ENCODE measurements around the gene USP4.

The USP4 gene

DNA sequence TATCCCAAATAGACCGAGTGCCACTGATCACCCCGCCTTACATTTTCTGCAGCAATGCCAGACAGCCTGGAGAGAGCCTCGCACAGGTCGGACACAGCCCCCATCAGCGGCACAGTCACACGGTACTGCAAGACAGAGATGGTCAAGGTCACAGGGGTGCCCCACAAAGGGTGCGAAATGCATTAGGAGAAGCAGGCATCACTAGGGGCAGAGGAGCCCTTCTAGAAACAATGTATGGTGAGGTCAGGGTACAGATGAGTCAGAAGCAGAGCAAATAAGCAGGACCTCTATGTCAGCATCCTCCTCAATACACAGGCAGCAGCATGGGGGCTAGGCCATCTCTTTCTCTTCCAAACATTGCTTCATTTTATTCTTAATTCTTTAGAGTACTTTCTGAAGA is 41.3 kb downstream of the USP4 start:
- Histone ChIP-seq H2BK12ac (ENCODE audit: low read length) (no peak overlapping the region), H3K36me3 (replicated peaks in 1 of 2; ENCODE audit: control insufficient read depth in 2 of 2, insufficient read depth in 2 of 2, low read length in 2 of 2) (peaks cover 46 to 92% of the 10 kb centered on the region in 2 donors), H2BK120ac (ENCODE audit: low read depth, low read length) (no peak overlapping the region), H3K79me1 (ENCODE audit: low read depth, low read length) (no peaks in the 10 kb centered on the region), H2BK5ac (ENCODE audit: low read length) (no peak overlapping the region), H2AK5ac (ENCODE audit: low read depth, low read length) (no peak overlapping the region), H3K4me1 (ENCODE audit: control insufficient read depth in 2 of 2, insufficient read depth in 1 of 2, low read depth in 1 of 2, low read length in 2 of 2) (no peaks in the 10 kb centered on the region), H4K91ac (ENCODE audit: low read depth, low read length, poor library complexity) (no peak overlapping the region), H3K4me3 (ENCODE audit: low read length in 2 of 2) (no peak overlapping the region), H3K23ac (ENCODE audit: low read depth, low read length, poor library complexity) (no peak overlapping the region), H3K9me3 (replicated peaks in 1 of 2; ENCODE audit: control insufficient read depth in 2 of 2, insufficient read depth in 1 of 2, low read depth in 1 of 2, low read length in 2 of 2) (no peaks in the 10 kb centered on the region), H3K9ac (ENCODE audit: low read depth, low read length, poor library complexity) (no peak overlapping the region), H3K18ac (ENCODE audit: low read length) (no peak overlapping the region), H3K4me2 (ENCODE audit: insufficient read depth, low read length, poor library complexity, severe bottlenecking) (no peak overlapping the region), H3K27me3 (ENCODE audit: control insufficient read depth in 3 of 3, insufficient read depth in 3 of 3, low read depth in 1 of 3, low read length in 3 of 3) (no peaks in the 10 kb centered on the region), H3K4ac (ENCODE audit: low read length) (no peak overlapping the region), H3K14ac (ENCODE audit: low read length) (no peak overlapping the region), H4K8ac (ENCODE audit: low read depth, low read length) (no peak overlapping the region), H2BK15ac (ENCODE audit: low read length) (no peak overlapping the region), H3K27ac (replicated peaks; ENCODE audit: low read length) (no peak overlapping the region), H2AFZ (ENCODE audit: low read length) (no peak overlapping the region)
- no peak for DNase-seq (ENCODE audit: low spot score)
- no CpG with 5 or more reads among the region's 7 CpGs for WGBS, 2 donors (ENCODE audit: extremely low coverage in 2 of 2, insufficient read length in 2 of 2, insufficient replicate concordance in 1 of 2)

DNA sequence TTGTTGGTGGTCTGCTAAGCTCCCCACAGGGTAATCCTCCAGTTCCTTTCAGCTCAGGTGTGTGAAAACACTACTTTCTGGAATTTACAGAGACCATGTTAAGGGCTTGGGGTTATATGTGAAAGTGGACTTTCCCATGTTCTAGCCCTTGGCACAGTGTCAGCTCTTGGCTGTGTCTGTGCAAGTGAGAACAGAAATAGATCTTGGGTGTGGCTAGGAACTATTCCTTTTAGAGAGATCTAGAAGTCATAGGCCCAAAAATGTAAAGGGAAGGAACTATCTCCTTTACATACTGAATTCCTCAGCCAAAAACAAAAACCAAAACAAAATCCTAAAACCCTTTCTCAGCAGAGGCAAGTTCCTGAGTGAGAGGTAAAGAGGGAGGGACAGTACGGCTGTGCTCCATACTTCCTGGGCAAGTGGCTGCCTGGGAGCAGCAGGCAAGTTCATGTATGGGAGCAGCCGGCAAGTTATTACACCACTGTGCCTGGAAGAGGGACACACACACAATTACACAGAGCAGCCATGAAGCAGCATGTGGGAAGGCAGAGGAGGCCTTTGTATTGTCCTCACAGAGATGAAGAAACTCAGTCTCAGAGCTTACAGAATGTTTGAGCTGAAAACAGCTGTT is 43.0 kb downstream of the USP4 start:
- H4K91ac ChIP-seq (ENCODE audit: low read depth, low read length, poor library complexity) = no peak overlapping the region
- H3K9ac ChIP-seq (ENCODE audit: low read depth, low read length, poor library complexity) = no peak overlapping the region
- no peak overlapping the region for H3K27ac ChIP-seq (replicated peaks; ENCODE audit: low read length)
- no peak overlapping the region for H2AK5ac ChIP-seq (ENCODE audit: low read depth, low read length)
- no CpG with 5 or more reads among the region's 2 CpGs for WGBS, 2 donors (ENCODE audit: extremely low coverage in 2 of 2, insufficient read length in 2 of 2, insufficient replicate concordance in 1 of 2)
- H3K36me3 ChIP-seq (replicated peaks in 1 of 2; ENCODE audit: control insufficient read depth in 2 of 2, insufficient read depth in 2 of 2, low read length in 2 of 2) = peaks cover 43 to 91% of the 10 kb centered on the region in 2 donors
- no peak overlapping the region for H3K14ac ChIP-seq (ENCODE audit: low read length)
- no peak overlapping the region for H3K18ac ChIP-seq (ENCODE audit: low read length)
- no peak overlapping the region for H2BK12ac ChIP-seq (ENCODE audit: low read length)
- no peak overlapping the region for H4K8ac ChIP-seq (ENCODE audit: low read depth, low read length)
- no peak overlapping the region for H2BK120ac ChIP-seq (ENCODE audit: low read depth, low read length)
- no peak overlapping the region for H3K4me2 ChIP-seq (ENCODE audit: insufficient read depth, low read length, poor library complexity, severe bottlenecking)
- no peak overlapping the region for H2AFZ ChIP-seq (ENCODE audit: low read length)
- H3K4me3 ChIP-seq (ENCODE audit: low read length in 2 of 2) = no peak overlapping the region
- no peaks in the 10 kb centered on the region for H3K27me3 ChIP-seq (ENCODE audit: control insufficient read depth in 3 of 3, insufficient read depth in 3 of 3, low read depth in 1 of 3, low read length in 3 of 3)
- no peak overlapping the region for H3K4ac ChIP-seq (ENCODE audit: low read length)
- no peaks in the 10 kb centered on the region for H3K79me1 ChIP-seq (ENCODE audit: low read depth, low read length)
- no peaks in the 10 kb centered on the region for H3K4me1 ChIP-seq (ENCODE audit: control insufficient read depth in 2 of 2, insufficient read depth in 1 of 2, low read depth in 1 of 2, low read length in 2 of 2)
- H2BK15ac ChIP-seq (ENCODE audit: low read length) = no peak overlapping the region
- no peak for DNase-seq (ENCODE audit: low spot score)
- no peaks in the 10 kb centered on the region for H3K9me3 ChIP-seq (replicated peaks in 1 of 2; ENCODE audit: control insufficient read depth in 2 of 2, insufficient read depth in 1 of 2, low read depth in 1 of 2, low read length in 2 of 2)
- H2BK5ac ChIP-seq (ENCODE audit: low read length) = no peak overlapping the region
- no peak overlapping the region for H3K23ac ChIP-seq (ENCODE audit: low read depth, low read length, poor library complexity)

DNA sequence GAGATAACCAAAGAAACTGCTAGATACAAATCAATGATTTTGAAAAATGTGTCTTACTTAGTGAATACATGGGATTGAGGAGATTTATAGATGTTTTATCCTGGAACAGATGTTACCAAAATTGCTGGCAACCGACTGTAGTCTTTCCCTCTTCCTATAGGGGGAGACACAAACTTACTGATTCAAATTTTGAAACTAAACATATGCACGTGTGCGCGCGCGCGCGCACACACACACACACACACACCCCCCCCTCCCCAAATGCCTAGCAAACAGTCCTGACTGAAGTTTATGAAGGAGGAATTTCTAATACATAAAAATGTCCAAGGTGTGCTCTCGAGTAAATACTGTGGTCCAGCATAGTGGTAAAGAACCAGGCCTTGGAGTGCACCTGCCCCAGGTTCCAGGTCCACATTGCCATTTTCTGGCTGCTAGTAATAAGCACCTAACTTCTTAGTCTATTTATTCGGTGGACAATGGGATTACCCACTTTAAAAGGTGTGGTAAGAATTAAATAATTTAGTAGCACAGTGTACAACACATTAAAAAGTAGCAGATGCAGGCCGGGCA is 44.3 kb downstream of the USP4 start:
- Histone ChIP-seq H3K23ac (ENCODE audit: low read depth, low read length, poor library complexity) (no peak overlapping the region), H2BK12ac (ENCODE audit: low read length) (no peak overlapping the region), H4K91ac (ENCODE audit: low read depth, low read length, poor library complexity) (no peak overlapping the region), H3K14ac (ENCODE audit: low read length) (no peak overlapping the region), H3K9ac (ENCODE audit: low read depth, low read length, poor library complexity) (no peak overlapping the region), H2AFZ (ENCODE audit: low read length) (no peak overlapping the region), H3K27me3 (ENCODE audit: control insufficient read depth in 3 of 3, insufficient read depth in 3 of 3, low read depth in 1 of 3, low read length in 3 of 3) (no peaks in the 10 kb centered on the region), H2BK15ac (ENCODE audit: low read length) (no peak overlapping the region), H3K79me1 (ENCODE audit: low read depth, low read length) (no peaks in the 10 kb centered on the region), H3K4ac (ENCODE audit: low read length) (no peak overlapping the region), H3K9me3 (replicated peaks in 1 of 2; ENCODE audit: control insufficient read depth in 2 of 2, insufficient read depth in 1 of 2, low read depth in 1 of 2, low read length in 2 of 2) (no peaks in the 10 kb centered on the region), H2AK5ac (ENCODE audit: low read depth, low read length) (no peak overlapping the region), H3K18ac (ENCODE audit: low read length) (no peak overlapping the region), H2BK120ac (ENCODE audit: low read depth, low read length) (no peak overlapping the region), H2BK5ac (ENCODE audit: low read length) (no peak overlapping the region), H3K4me1 (ENCODE audit: control insufficient read depth in 2 of 2, insufficient read depth in 1 of 2, low read depth in 1 of 2, low read length in 2 of 2) (no peaks in the 10 kb centered on the region), H3K4me3 (ENCODE audit: low read length in 2 of 2) (no peak overlapping the region), H3K4me2 (ENCODE audit: insufficient read depth, low read length, poor library complexity, severe bottlenecking) (no peak overlapping the region), H3K36me3 (replicated peaks in 1 of 2; ENCODE audit: control insufficient read depth in 2 of 2, insufficient read depth in 2 of 2, low read length in 2 of 2) (peaks cover 42 to 88% of the 10 kb centered on the region in 2 donors), H4K8ac (ENCODE audit: low read depth, low read length) (no peak overlapping the region), H3K27ac (replicated peaks; ENCODE audit: low read length) (no peak overlapping the region)
- no CpG with 5 or more reads among the region's 11 CpGs for WGBS, 2 donors (ENCODE audit: extremely low coverage in 2 of 2, insufficient read length in 2 of 2, insufficient replicate concordance in 1 of 2)
- DNase-seq (ENCODE audit: low spot score) = no peak

DNA sequence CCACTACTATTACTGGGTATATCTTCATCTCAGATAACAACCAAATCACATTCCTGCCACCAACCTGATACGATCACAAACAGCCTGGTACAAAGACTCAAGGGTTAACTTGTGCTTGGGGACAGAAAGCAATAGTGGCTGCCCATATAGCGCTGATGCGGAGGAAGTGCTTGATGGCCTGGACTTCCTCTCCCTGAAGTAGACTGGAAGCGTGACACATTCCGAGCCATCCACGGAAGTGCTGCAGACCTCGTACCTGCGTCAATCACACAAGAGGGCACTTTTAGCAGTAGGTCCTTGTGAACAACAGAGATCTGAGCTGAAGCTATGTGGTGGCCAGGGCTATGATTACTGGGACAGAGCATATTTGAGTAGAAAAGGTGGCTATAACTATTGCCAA is 45.5 kb downstream of the USP4 start:
- H3K18ac ChIP-seq (ENCODE audit: low read length) = no peak overlapping the region
- no CpG with 5 or more reads among the region's 8 CpGs for WGBS, 2 donors (ENCODE audit: extremely low coverage in 2 of 2, insufficient read length in 2 of 2, insufficient replicate concordance in 1 of 2)
- H3K4me2 ChIP-seq (ENCODE audit: insufficient read depth, low read length, poor library complexity, severe bottlenecking) = no peak overlapping the region
- H3K4ac ChIP-seq (ENCODE audit: low read length) = no peak overlapping the region
- H3K4me3 ChIP-seq (ENCODE audit: low read length in 2 of 2) = no peak overlapping the region
- H2AK5ac ChIP-seq (ENCODE audit: low read depth, low read length) = no peak overlapping the region
- H3K14ac ChIP-seq (ENCODE audit: low read length) = no peak overlapping the region
- H3K9me3 ChIP-seq (replicated peaks in 1 of 2; ENCODE audit: control insufficient read depth in 2 of 2, insufficient read depth in 1 of 2, low read depth in 1 of 2, low read length in 2 of 2) = no peaks in the 10 kb centered on the region
- H2BK15ac ChIP-seq (ENCODE audit: low read length) = no peak overlapping the region
- H3K4me1 ChIP-seq (ENCODE audit: control insufficient read depth in 2 of 2, insufficient read depth in 1 of 2, low read depth in 1 of 2, low read length in 2 of 2) = no peaks in the 10 kb centered on the region
- peaks cover 31 to 90% of the 10 kb centered on the region in 2 donors for H3K36me3 ChIP-seq (replicated peaks in 1 of 2; ENCODE audit: control insufficient read depth in 2 of 2, insufficient read depth in 2 of 2, low read length in 2 of 2)
- H2BK12ac ChIP-seq (ENCODE audit: low read length) = no peak overlapping the region
- no peak overlapping the region for H3K23ac ChIP-seq (ENCODE audit: low read depth, low read length, poor library complexity)
- no peak overlapping the region for H4K8ac ChIP-seq (ENCODE audit: low read depth, low read length)
- no peak for DNase-seq (ENCODE audit: low spot score)
- no peak overlapping the region for H3K27ac ChIP-seq (replicated peaks; ENCODE audit: low read length)
- no peak overlapping the region for H2BK5ac ChIP-seq (ENCODE audit: low read length)
- H4K91ac ChIP-seq (ENCODE audit: low read depth, low read length, poor library complexity) = no peak overlapping the region
- no peak overlapping the region for H3K9ac ChIP-seq (ENCODE audit: low read depth, low read length, poor library complexity)
- no peaks in the 10 kb centered on the region for H3K79me1 ChIP-seq (ENCODE audit: low read depth, low read length)
- H3K27me3 ChIP-seq (ENCODE audit: control insufficient read depth in 3 of 3, insufficient read depth in 3 of 3, low read depth in 1 of 3, low read length in 3 of 3) = no peaks in the 10 kb centered on the region
- no peak overlapping the region for H2AFZ ChIP-seq (ENCODE audit: low read length)
- no peak overlapping the region for H2BK120ac ChIP-seq (ENCODE audit: low read depth, low read length)
